Astrocyte of the cerebellum (primary cell): Measurements from ENCODE around the gene KCNG2.

Source experiments
- DNase-seq: peaks from one replicate; pipeline ENCODE4 v3.0.0-alpha.2; 2011; ENCODE audit warnings: low read depth
- H3K4me3 ChIP-seq: 2 replicates; pipeline ENCODE4 v1.5.1; 2011; ENCODE audit warnings: mild to moderate bottlenecking, low read depth, low read length, moderate library complexity
- in situ Hi-C: cut with HindIII; loops from 2 replicates; pipeline ENCODE4 v1.10.0; 2017; ENCODE audit warnings: low sequenced_read_pairs
- TF ChIP-seq, protein P1 (sequence below): IDR thresholded peaks from 2 replicates; pipeline ENCODE4 v1.5.1; 2012; ENCODE audit warnings: low read length, low read depth, moderate library complexity, mild to moderate bottlenecking; ENCODE audit errors: missing control alignments

KCNG2 gene

DNA sequence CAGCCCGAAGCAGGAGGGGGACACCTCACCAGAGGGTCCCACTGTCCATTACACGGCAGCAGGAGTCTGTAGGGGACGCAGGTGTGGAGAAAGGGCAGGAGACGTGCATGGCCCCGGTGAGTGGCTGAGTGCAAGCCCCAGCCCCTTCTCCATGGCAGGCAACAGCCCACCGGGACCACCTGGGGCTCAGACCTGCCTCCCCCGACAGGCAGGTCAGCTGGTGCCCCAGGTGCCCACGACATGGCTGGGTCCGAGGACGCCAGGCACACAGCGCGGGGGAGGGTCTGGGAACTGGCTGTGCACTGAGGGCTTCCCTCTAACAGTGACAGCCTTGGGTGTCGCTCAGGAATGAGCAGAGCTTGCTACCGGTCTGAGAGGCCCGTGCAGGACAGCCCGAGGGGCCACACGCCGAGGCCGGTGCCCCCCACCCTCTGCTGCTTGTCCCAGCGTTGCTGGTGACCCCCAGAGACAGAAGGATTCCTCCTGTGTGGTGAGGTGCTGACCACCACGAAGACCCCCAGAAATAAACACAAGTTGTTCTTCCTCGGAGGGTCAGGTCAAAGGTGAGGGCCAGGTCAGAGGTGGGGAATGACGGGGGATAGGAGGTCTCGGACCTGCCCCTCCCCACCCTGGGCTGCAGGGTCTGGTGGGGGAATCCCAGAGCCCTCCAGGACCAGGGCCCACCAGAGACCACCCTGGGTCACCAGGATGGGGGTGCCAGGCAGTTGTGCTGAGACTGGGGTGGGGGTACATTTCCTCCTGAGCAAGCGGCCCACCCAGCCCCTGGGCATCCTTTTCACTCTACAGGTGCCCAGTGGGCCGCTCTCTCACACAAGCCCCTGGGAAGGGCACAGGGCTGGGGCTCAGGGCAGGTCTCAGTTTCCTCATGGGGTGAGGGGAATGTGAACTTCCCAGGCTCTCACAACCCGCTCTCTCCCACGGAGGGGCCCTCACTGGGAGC lies 103.2 kb downstream of the KCNG2 start:
- no peak for DNase-seq
- TF ChIP-seq, protein P1, sequence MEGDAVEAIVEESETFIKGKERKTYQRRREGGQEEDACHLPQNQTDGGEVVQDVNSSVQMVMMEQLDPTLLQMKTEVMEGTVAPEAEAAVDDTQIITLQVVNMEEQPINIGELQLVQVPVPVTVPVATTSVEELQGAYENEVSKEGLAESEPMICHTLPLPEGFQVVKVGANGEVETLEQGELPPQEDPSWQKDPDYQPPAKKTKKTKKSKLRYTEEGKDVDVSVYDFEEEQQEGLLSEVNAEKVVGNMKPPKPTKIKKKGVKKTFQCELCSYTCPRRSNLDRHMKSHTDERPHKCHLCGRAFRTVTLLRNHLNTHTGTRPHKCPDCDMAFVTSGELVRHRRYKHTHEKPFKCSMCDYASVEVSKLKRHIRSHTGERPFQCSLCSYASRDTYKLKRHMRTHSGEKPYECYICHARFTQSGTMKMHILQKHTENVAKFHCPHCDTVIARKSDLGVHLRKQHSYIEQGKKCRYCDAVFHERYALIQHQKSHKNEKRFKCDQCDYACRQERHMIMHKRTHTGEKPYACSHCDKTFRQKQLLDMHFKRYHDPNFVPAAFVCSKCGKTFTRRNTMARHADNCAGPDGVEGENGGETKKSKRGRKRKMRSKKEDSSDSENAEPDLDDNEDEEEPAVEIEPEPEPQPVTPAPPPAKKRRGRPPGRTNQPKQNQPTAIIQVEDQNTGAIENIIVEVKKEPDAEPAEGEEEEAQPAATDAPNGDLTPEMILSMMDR = no peak
- H3K4me3 ChIP-seq = no peak overlapping the region
- in situ Hi-C loops = no loop called here

DNA sequence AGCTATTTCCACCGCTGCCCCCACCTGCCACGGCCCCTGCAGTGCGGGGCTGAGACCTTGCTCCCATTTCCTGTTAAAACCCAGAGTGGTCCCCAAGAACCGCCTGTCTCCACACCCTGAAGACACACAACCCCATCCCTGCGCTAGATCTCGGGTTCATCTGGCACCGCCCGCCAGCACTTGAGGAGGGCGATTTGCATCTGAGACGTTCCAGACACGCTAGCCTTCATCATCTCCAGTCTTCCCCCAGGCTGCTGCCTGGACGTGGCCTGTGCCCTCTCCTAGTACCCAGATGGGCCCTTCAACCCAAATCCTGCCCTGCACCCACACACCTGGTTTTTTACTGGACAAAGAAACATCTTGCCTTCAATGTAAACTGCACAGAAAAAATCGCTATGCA lies 103.9 kb downstream of the KCNG2 start:
- in situ Hi-C loops = no loop called here
- TF ChIP-seq, protein P1 = no peak
- no peak overlapping the region for H3K4me3 ChIP-seq
- DNase-seq = no peak

DNA sequence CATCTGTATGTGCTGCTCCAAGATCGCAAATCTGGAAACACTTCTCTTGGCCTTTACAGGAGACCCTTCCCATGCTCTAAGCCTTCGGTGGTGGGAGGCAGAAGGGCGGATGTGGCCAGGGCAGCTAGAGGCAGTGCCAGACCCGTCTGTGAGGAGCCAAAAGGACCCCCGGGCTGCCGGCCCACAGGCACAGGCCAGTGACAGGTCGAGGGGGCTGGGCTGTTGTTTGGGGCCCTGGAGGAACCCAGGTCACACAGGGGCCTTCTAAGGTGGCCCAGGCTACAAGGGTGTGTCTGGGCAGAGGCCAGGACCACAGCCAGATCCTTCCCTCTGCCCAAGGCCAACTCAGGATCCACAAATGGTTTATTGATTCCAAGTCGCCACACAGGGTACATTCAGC lies 104.3 kb downstream of the KCNG2 start:
- no peak overlapping the region for H3K4me3 ChIP-seq
- no peak for DNase-seq
- TF ChIP-seq, protein P1 = no peak
- in situ Hi-C loops = no loop called here

DNA sequence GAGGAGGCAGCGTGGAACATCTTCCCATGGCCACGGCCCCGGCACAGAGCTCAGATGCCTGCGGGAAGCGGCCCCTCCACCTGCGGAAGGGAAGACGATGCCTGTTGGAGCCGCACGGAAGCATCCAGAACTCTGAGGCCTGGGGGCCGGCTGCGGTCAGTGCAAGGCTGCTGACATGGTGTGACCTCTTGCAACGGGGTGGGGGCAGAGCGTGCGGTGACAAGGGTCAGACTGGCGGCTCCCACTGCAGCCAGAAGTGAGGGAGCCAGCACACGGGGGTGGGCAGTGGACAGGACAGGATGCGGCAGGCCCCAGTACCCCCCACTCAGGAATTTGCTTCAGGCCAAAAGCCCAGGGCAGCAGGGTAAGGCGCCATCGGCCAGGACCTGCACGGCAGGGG lies 104.9 kb downstream of the KCNG2 start:
- DNase-seq = no peak
- in situ Hi-C loops = no loop called here
- TF ChIP-seq, protein P1 = no peak
- H3K4me3 ChIP-seq = no peak overlapping the region

DNA sequence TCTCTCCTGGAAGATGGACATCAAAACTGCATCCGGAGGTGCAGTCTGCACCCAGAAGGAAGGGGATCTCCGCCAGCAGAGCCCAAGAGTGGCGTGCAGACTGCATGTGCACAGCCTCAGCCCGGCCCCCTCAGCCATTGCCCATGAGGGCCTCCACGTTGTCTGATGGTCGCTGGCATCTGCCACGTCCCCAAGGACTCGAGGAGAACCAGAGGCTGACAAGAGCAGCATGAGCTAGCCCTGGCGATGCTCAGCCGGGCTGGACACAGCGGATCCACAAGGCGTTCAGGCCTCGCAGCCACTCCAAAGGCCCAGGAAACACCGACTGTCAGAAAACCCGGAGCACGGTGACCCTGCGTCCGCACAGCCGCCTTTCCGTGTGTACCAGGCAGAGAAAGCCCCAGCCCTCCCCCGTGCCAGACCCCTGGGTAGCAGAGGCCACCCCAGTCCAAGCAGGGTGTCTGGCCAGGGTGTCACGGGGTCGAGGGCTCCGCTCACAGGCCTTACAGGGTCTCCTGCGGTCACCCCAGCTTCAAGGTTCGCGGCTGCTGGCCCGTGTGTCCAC lies 105.4 kb downstream of the KCNG2 start:
- in situ Hi-C loops = no loop called here
- no peak for DNase-seq
- no peak overlapping the region for H3K4me3 ChIP-seq
- TF ChIP-seq, protein P1 = no peak

DNA sequence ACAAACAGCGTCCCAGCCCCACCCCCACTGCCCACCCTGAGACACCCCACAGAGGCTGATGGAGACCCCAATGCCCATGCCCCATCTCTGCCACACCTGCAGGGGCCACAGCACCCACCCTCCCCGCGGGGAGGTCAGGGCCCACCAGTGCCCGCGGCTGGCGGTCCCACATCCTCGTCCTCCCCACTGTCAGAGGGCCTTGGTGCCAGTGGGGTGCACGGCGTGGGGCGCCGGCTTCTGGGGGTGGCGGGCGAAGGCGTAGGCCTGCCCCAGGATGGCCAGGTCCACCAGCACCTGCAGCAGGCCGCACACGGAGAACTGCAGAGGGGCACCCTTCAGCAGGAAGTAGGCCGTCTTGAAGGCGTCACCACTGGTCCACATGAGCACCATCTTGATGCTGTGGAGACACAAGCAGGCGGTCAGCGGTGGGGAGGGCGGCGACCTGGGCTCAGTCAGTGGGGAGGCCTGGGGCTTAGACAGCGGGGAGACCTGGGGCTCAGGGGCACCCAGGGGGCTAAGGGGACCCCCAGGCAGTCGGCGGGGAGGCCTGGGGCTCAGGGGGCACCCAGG lies 106.1 kb downstream of the KCNG2 start:
- H3K4me3 ChIP-seq = no peak overlapping the region
- in situ Hi-C loops = no loop called here
- TF ChIP-seq, protein P1 = no peak
- DNase-seq = no peak
